Fibroblast of lung (primary cell): ENCODE results near the gene EFR3B. TPM values are rescaled to one million over a fixed set of nuclear protein-coding genes. Genes with fewer than 3 reads are reported as not detected.

Source experiments
- DNase-seq, 2 donors: peaks; one replicate each; pipeline versions ENCODE4 v3.0.0 to v3.0.0-alpha.2; 2010; ENCODE audit warnings: low read depth in 2 of 2
- H2AFZ ChIP-seq: 2 replicates; pipeline ENCODE4 v1.5.1; 2012; ENCODE audit warnings: low read length, control low read depth, inconsistent platforms
- H3K27ac ChIP-seq: 2 replicates; pipeline ENCODE4 v1.5.1; 2011; ENCODE audit warnings: low read length, control low read depth; ENCODE audit not compliant: insufficient read depth
- H3K27me3 ChIP-seq: 2 replicates; pipeline ENCODE4 v1.5.1; 2011; ENCODE audit warnings: mild to moderate bottlenecking, low read length; ENCODE audit not compliant: control insufficient read depth, insufficient read depth
- H3K36me3 ChIP-seq: 2 replicates; pipeline ENCODE4 v1.5.1; 2011; ENCODE audit warnings: low read length; ENCODE audit not compliant: control insufficient read depth, insufficient read depth
- H3K4me1 ChIP-seq: 2 replicates; pipeline ENCODE4 v1.5.1; 2011; ENCODE audit warnings: low read length; ENCODE audit not compliant: control insufficient read depth, insufficient read depth; ENCODE audit errors: extremely low read depth
- H3K4me2 ChIP-seq: 2 replicates; pipeline ENCODE4 v1.5.1; 2011; ENCODE audit warnings: low read length, control low read depth; ENCODE audit not compliant: insufficient read depth; ENCODE audit errors: extremely low read depth
- H3K4me3 ChIP-seq, 4 experiments: fragments of 200-600 bp in 1 of 4; sonication (generic) in 1 of 4; replicated peaks in 1 of 4; 2 replicates each; pipeline ENCODE4 v1.5.1; 2011 to 2016; ENCODE audit warnings: low read length in 4 of 4, low read depth in 3 of 4, mild to moderate bottlenecking in 3 of 4, control low read depth in 2 of 4, inconsistent platforms in 1 of 4, mixed read lengths in 1 of 4; ENCODE audit not compliant: insufficient read depth in 1 of 4; ENCODE audit errors: control extremely low read depth in 1 of 4
- H3K79me2 ChIP-seq: 2 replicates; pipeline ENCODE4 v1.5.1; 2012; ENCODE audit warnings: mild to moderate bottlenecking, low read length, inconsistent platforms; ENCODE audit not compliant: control insufficient read depth, insufficient read depth
- H3K9ac ChIP-seq: 2 replicates; pipeline ENCODE4 v1.5.1; 2011; ENCODE audit warnings: mild to moderate bottlenecking, low read length, control low read depth; ENCODE audit not compliant: insufficient read depth
- H3K9me3 ChIP-seq: 2 replicates; pipeline ENCODE4 v1.5.1; 2012; ENCODE audit warnings: low read depth, low read length; ENCODE audit not compliant: control insufficient read depth, insufficient read depth
- H4K20me1 ChIP-seq: 2 replicates; pipeline ENCODE4 v1.5.1; 2011; ENCODE audit warnings: low read length; ENCODE audit not compliant: control insufficient read depth, insufficient read depth; ENCODE audit errors: extremely low read depth
- CTCF ChIP-seq, 2 donors: IDR thresholded peaks in 1 of 2; conservative IDR thresholded peaks in 1 of 2; 1 replicate in 1 of 2; 2 replicates in 1 of 2; pipeline ENCODE4 v1.5.1; 2011 to 2012; ENCODE audit warnings: low read length in 2 of 2, control low read depth in 1 of 2, inconsistent platforms in 1 of 2, low read depth in 1 of 2, mild to moderate bottlenecking in 1 of 2
- EZH2 ChIP-seq: IDR thresholded peaks from 2 replicates; pipeline ENCODE4 v1.5.1; 2012; ENCODE audit warnings: low read length, control low read depth, mild to moderate bottlenecking; ENCODE audit errors: missing control alignments
- polyA plus RNA-seq, 2 donors: library from polyadenylated mRNA; depleted of rRNA in 1 of 2; stranded (reverse) in 1 of 2; unstranded in 1 of 2; fragments of >200 nt; gene quantifications; 2 replicates each; pipeline ENCODE4 v1.2.1, GENCODE V29; 2011 to 2012; ENCODE audit warnings: missing spikeins in 1 of 2
- total RNA-seq: library from RNA; depleted of rRNA; stranded (reverse); fragments of >200 nt; gene quantifications from 2 replicates; pipeline ENCODE4 v1.2.1, GENCODE V29; 2014

The EFR3B gene
- total and polyA plus RNA-seq, 2 donors (not counting 1 experiment from before 2014, with no cell fraction given): 0.03 to 0.50 TPM

- Histone ChIP-seq H3K4me1 (no peaks in the 10 kb centered on the region), H3K27ac (no peak overlapping the region), H3K9ac (no peak overlapping the region), H3K4me2 (no peak overlapping the region), H4K20me1 (no peaks in the 10 kb centered on the region), H3K79me2 (no peaks in the 10 kb centered on the region), H3K36me3 (no peaks in the 10 kb centered on the region), H3K27me3 (no peaks in the 10 kb centered on the region), H2AFZ (no peak overlapping the region), H3K9me3 (no peaks in the 10 kb centered on the region), H3K4me3 (no peak overlapping the region)
- no peak for DNase-seq
- no peak for TF ChIP-seq CTCF (conservative IDR thresholded peaks at IDR 0.05 in 1 of 2, IDR thresholded peaks at IDR 0.05 in 1 of 2; ENCODE audit: low read depth in 1 of 2, low read length in 2 of 2)
- no peak for TF ChIP-seq EZH2
Observed at GRCh38 chr2:25155401-25155800, 113.5 kb downstream of the EFR3B start.

GRCh38 chr2:25158096-25158852 is 116.4 kb downstream of the EFR3B start:
- TF ChIP-seq CTCF (conservative IDR thresholded peaks at IDR 0.05 in 1 of 2, IDR thresholded peaks at IDR 0.05 in 1 of 2; ENCODE audit: low read depth in 1 of 2, low read length in 2 of 2): no peak
- TF ChIP-seq EZH2: no peak
- no peaks in the 10 kb centered on the region for H3K36me3 ChIP-seq
- no peaks in the 10 kb centered on the region for H3K9me3 ChIP-seq

GRCh38 chr2:25159949-25160348 is 118.1 kb downstream of the EFR3B start:
- no peaks in the 10 kb centered on the region for H4K20me1 ChIP-seq
- no peaks in the 10 kb centered on the region for H3K79me2 ChIP-seq
- H3K4me2 ChIP-seq: no peak overlapping the region
- no peak overlapping the region for H3K9ac ChIP-seq
- peaks cover 13% of the 10 kb centered on the region for H3K27me3 ChIP-seq
- H2AFZ ChIP-seq: no peak overlapping the region
- no peak overlapping the region for H3K4me3 ChIP-seq
- no peaks in the 10 kb centered on the region for H3K36me3 ChIP-seq
- H3K4me1 ChIP-seq: no peaks in the 10 kb centered on the region
- TF ChIP-seq EZH2: no peak
- no peak for TF ChIP-seq CTCF (conservative IDR thresholded peaks at IDR 0.05 in 1 of 2, IDR thresholded peaks at IDR 0.05 in 1 of 2; ENCODE audit: low read depth in 1 of 2, low read length in 2 of 2)
- DNase-seq: no peak
- no peak overlapping the region for H3K27ac ChIP-seq
- no peaks in the 10 kb centered on the region for H3K9me3 ChIP-seq

More at GRCh38 chr2:25158096-25158852, 116.4 kb downstream of the EFR3B start:
- no peak overlapping the region for H3K9ac ChIP-seq
- H3K27me3 ChIP-seq: peaks cover 2% of the 10 kb centered on the region
- H3K4me3 ChIP-seq: no peak overlapping the region
- H3K79me2 ChIP-seq: no peaks in the 10 kb centered on the region
- no peaks in the 10 kb centered on the region for H4K20me1 ChIP-seq
- H3K27ac ChIP-seq: no peak overlapping the region
- no peak overlapping the region for H2AFZ ChIP-seq
- H3K4me1 ChIP-seq: no peaks in the 10 kb centered on the region
- H3K4me2 ChIP-seq: no peak overlapping the region
- no peak for DNase-seq
